ENCODE results near the gene CALML5.

Gene CALML5

DNA sequence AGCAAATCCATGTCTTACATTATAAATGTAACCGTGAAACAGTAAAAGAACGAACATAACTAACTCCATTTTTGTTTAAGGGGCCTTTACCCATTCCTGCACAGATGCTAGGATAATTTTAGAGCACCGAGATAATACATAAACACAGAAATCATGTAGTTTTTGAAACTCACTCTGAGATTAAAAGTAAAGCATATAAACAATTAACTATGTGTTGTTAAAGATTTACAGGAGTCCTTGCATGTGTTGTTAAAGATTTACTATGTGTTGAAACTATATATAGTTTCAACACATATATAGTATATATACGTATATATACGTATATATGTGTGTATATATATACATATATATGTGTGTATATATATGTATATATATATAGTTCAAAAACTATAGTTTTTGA is 18.2 kb upstream of the CALML5 start (continued):
- TF ChIP-seq, protein P1, sequence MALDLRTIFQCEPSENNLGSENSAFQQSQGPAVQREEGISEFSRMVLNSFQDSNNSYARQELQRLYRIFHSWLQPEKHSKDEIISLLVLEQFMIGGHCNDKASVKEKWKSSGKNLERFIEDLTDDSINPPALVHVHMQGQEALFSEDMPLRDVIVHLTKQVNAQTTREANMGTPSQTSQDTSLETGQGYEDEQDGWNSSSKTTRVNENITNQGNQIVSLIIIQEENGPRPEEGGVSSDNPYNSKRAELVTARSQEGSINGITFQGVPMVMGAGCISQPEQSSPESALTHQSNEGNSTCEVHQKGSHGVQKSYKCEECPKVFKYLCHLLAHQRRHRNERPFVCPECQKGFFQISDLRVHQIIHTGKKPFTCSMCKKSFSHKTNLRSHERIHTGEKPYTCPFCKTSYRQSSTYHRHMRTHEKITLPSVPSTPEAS (tag by site-specific recombination; IDR thresholded peaks at IDR 0.05): no peak
- no peak for TF ChIP-seq ZNF623 (tag by site-specific recombination; IDR thresholded peaks at IDR 0.05)
- no peak for TF ChIP-seq ZNF792 (tag by site-specific recombination; IDR thresholded peaks at IDR 0.05)

DNA sequence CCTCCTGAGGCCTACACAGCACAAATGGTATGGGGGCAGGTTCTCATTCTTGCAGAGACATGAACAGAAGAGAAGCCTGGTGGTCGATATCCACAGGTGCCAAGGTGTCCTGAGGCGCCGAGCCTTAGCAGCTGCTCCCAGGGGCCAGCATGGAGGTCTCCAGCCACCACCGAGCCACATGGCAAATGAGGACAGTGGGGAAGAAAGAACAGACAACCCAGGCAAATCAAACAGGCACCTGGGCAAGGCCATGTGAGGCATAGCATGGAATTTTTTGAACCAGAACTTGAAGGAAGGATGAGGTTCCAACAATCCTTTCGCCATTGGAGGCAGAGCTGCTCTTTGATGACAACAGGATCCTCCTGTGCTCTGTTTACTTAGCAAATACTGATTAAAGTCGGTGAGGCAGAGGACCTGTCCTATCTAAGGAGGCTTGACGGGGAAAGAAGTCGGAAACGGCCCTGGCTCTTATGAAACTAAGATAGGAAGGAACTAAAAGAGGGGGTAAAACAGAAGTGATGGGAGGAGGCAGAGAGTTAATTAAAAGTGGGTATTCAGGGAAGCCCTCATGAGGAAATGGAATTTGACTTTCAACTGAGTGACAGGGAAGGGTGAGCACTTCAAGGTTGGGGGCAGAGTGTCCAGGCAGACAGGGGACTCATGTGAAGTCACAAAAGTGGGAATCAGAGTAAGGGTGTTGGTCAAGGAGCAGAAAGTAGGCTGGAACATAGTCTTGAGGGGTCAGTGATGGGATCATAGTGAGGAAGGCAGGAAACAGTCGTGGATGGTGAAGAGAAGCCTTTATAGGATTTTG is 16.8 kb upstream of the CALML5 start:
- POLR2A ChIA-PET: no interaction called here
- no peak overlapping the region for H3K4me3 ChIP-seq (ENCODE audit: low read depth, low read length)
- no peaks in the 10 kb centered on the region for H3K9me3 ChIP-seq (ENCODE audit: control insufficient read depth, insufficient read depth, low read depth, low read length)
- CTCF ChIA-PET: no interaction called here
- H3K27ac ChIP-seq (ENCODE audit: extremely low read depth, low read depth, low read length): no peak overlapping the region
- TF ChIP-seq ZNF658 (tag by site-specific recombination; IDR thresholded peaks at IDR 0.05) (no peak), ZNF558 (tag by site-specific recombination; IDR thresholded peaks at IDR 0.05) (no peak), ZNF629 (tag by site-specific recombination; IDR thresholded peaks at IDR 0.05) (no peak), ZNF248 (tag by site-specific recombination; IDR thresholded peaks at IDR 0.05) (no peak), SP3 (tag by site-specific recombination; IDR thresholded peaks at IDR 0.05) (no peak), HOXC10 (CRISPR knock-in tag; IDR thresholded peaks at IDR 0.05) (no peak), ZNF654 (tag by site-specific recombination; IDR thresholded peaks at IDR 0.05; ENCODE audit: low read depth) (no peak), SP2 (tag by site-specific recombination; IDR thresholded peaks at IDR 0.05) (no peak), GLI4 (tag by site-specific recombination; IDR thresholded peaks at IDR 0.05) (no peak), GFI1B (tag by site-specific recombination; IDR thresholded peaks at IDR 0.05) (no peak), ZNF670 (tag by site-specific recombination; IDR thresholded peaks at IDR 0.05; ENCODE audit: low read depth) (no peak), ZNF155 (tag by site-specific recombination; IDR thresholded peaks at IDR 0.05) (no peak)
- TF ChIP-seq, protein P1 (tag by site-specific recombination; IDR thresholded peaks at IDR 0.05): no peak
- TF ChIP-seq, protein P2, sequence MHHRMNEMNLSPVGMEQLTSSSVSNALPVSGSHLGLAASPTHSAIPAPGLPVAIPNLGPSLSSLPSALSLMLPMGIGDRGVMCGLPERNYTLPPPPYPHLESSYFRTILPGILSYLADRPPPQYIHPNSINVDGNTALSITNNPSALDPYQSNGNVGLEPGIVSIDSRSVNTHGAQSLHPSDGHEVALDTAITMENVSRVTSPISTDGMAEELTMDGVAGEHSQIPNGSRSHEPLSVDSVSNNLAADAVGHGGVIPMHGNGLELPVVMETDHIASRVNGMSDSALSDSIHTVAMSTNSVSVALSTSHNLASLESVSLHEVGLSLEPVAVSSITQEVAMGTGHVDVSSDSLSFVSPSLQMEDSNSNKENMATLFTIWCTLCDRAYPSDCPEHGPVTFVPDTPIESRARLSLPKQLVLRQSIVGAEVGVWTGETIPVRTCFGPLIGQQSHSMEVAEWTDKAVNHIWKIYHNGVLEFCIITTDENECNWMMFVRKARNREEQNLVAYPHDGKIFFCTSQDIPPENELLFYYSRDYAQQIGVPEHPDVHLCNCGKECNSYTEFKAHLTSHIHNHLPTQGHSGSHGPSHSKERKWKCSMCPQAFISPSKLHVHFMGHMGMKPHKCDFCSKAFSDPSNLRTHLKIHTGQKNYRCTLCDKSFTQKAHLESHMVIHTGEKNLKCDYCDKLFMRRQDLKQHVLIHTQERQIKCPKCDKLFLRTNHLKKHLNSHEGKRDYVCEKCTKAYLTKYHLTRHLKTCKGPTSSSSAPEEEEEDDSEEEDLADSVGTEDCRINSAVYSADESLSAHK (tag by site-specific recombination; IDR thresholded peaks at IDR 0.05): no peak
- TF ChIP-seq, protein P3, sequence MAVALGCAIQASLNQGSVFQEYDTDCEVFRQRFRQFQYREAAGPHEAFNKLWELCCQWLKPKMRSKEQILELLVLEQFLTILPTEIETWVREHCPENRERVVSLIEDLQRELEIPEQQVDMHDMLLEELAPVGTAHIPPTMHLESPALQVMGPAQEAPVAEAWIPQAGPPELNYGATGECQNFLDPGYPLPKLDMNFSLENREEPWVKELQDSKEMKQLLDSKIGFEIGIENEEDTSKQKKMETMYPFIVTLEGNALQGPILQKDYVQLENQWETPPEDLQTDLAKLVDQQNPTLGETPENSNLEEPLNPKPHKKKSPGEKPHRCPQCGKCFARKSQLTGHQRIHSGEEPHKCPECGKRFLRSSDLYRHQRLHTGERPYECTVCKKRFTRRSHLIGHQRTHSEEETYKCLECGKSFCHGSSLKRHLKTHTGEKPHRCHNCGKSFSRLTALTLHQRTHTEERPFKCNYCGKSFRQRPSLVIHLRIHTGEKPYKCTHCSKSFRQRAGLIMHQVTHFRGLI (tag by site-specific recombination; IDR thresholded peaks at IDR 0.05): no peak
- TF ChIP-seq, protein P4, sequence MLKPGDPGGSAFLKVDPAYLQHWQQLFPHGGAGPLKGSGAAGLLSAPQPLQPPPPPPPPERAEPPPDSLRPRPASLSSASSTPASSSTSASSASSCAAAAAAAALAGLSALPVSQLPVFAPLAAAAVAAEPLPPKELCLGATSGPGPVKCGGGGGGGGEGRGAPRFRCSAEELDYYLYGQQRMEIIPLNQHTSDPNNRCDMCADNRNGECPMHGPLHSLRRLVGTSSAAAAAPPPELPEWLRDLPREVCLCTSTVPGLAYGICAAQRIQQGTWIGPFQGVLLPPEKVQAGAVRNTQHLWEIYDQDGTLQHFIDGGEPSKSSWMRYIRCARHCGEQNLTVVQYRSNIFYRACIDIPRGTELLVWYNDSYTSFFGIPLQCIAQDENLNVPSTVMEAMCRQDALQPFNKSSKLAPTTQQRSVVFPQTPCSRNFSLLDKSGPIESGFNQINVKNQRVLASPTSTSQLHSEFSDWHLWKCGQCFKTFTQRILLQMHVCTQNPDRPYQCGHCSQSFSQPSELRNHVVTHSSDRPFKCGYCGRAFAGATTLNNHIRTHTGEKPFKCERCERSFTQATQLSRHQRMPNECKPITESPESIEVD (tag by site-specific recombination; IDR thresholded peaks at IDR 0.05): no peak
- H3K4me1 ChIP-seq (ENCODE audit: control insufficient read depth, insufficient read depth, low read length): 0 out of 2 replicates have a peak, but pooled peaks cover 3% of the 10 kb centered on the region
- H3K36me3 ChIP-seq (ENCODE audit: control insufficient read depth in 2 of 2, insufficient read depth in 1 of 2, low read length in 2 of 2): no peaks in the 10 kb centered on the region
